Measurements from ENCODE around the gene PRUNE2.
A peak's percentile ranks its signal among the peaks of the same experiment; 100 is the strongest.

PRUNE2 gene

GRCh38 chr9:76573905-76574760, 331.8 kb downstream of the PRUNE2 start:
- intact Hi-C loops (cut with DNase I): no loop called here
- DNase-seq: no peak

- DNase-seq: no peak
- intact Hi-C loops (cut with DNase I): no loop called here
Measured at GRCh38 chr9:76573408-76573807, 332.5 kb downstream of the PRUNE2 start.

- intact Hi-C loops (cut with DNase I): no loop called here
- DNase-seq: no peak
Measured at GRCh38 chr9:76572151-76572550, 333.8 kb downstream of the PRUNE2 start.

DNA sequence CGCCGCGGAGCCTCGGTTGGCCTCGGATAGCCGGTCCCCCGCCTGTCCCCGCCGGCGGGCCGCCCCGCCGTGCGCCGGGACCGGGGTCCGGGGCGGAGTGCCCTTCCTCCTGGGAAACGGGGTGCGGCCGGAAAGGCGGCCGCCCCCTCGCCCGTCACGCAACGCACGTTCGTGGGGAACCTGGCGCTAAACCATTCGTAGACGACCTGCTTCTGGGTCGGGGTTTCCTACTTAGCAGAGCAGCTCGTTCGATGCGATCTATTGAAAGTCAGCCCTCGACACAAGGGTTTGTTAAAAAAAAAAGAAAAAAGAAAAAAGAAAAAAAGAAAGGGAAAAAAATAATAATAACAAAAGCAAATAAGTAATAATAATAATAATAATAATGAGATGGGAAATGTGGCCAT, 334.2 kb downstream of the PRUNE2 start:
- intact Hi-C loops (cut with DNase I): no loop called here
- DNase-seq: peak in 2 of 42 donors; percentile 5 to 14

GRCh38 chr9:76571288-76571687, 334.6 kb downstream of the PRUNE2 start:
- DNase-seq: no peak
- intact Hi-C loops (cut with DNase I): no loop called here

- no peak for DNase-seq
- intact Hi-C loops (cut with DNase I): no loop called here
Measured at GRCh38 chr9:76570826-76571225, 335.1 kb downstream of the PRUNE2 start.

DNA sequence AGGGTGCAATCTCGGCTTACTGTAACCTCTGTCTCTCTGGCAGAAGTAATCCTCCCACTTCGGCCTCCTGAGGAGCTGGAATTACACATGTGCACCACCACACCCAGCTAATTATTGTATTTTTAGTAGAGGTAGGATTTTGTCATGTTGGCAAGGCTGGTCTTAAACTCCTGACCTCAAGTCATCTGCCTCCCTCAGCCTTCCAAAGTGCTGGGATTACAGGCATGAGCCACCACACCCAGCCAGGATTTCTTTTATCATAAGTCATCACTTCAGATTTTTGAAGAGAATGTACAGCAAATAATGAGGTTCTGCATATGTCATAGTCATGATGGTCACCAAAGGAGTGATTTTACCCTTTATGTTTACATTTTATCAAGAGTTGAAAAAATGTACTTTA, 338.8 kb downstream of the PRUNE2 start:
- intact Hi-C loops (cut with DNase I): no loop called here
- no peak for DNase-seq

- intact Hi-C loops (cut with DNase I): no loop called here
Measured at GRCh38 chr9:76564297-76564696, 341.6 kb downstream of the PRUNE2 start.

DNA sequence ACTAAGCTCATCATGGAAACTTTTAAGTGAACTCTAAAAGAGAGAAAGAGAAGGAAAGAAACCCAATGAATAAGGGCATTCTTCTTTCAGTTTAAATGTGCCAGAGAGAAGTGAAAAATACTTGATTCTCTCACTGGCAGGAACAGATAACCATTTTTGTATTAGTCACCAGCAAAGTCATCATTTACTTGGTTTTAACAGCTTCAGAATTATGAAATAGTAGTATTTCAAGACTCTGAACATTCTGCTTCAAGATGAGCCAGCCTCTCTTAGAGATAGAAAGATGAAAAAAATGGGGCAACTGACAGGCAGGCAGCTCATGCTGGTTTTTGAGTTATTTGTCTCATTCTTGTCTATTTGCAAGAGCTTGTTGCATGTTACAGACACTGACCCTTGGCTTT, 343.4 kb downstream of the PRUNE2 start:
- intact Hi-C loops (cut with DNase I): no loop called here
- peak in 7 of 42 donors; percentile 12 to 44 (median 21) for DNase-seq

More at GRCh38 chr9:76564297-76564696, 341.6 kb downstream of the PRUNE2 start:
- no peak for DNase-seq

DNA sequence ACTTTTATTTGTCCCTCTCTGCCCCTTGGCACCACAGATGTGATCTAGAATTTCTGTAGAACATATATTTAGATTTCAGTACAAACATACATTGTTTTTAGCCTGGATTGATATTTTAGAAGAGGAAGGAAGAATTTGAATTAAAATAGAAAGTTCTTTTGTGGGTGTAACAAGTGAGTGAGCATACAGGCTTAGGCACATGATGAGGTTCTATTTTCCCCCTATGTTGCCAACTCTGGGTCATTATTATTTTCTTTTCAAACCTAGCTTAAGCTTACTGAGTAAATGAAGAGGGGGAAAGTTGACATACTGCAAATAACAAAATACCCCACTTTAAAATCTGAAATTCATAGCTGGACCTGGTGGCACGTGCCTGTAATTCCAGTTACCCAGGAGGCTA, 344.0 kb downstream of the PRUNE2 start:
- DNase-seq: no peak

More for the DNA sequence above, 344.0 kb downstream of the PRUNE2 start:
- intact Hi-C loops (cut with DNase I): no loop called here

Measured in head of caudate nucleus (tissue), 42 donors.